DMS 273 (cell line): ENCODE data around the gene C3orf22.

Experiments
- DNase-seq: peaks from one replicate; lab custom pipeline; 2025; ENCODE audit not compliant: unreplicated experiment; lab: John Stamatoyannopoulos, UW

C3orf22 gene

GRCh38 chr3:126516152-126516935 lies 42.4 kb downstream of the C3orf22 start:
- no peak for DNase-seq

- DNase-seq: peak; percentile 46
Observed at GRCh38 chr3:126515066-126515706, 43.5 kb downstream of the C3orf22 start.

GRCh38 chr3:126514161-126514560 lies 44.6 kb downstream of the C3orf22 start:
- no peak for DNase-seq

- no peak for DNase-seq
Observed at GRCh38 chr3:126512916-126513650, 45.6 kb downstream of the C3orf22 start.

GRCh38 chr3:126512026-126512425 lies 46.7 kb downstream of the C3orf22 start:
- DNase-seq: no peak

- no peak for DNase-seq
Observed at GRCh38 chr3:126511291-126511690, 47.4 kb downstream of the C3orf22 start.

GRCh38 chr3:126510308-126510910 lies 48.3 kb downstream of the C3orf22 start:
- DNase-seq: peak; percentile 52

GRCh38 chr3:126509597-126510307 lies 49.0 kb downstream of the C3orf22 start:
- DNase-seq: peak; percentile 78

GRCh38 chr3:126508564-126508964 lies 50.2 kb downstream of the C3orf22 start:
- DNase-seq: no peak

- DNase-seq: no peak
Observed at GRCh38 chr3:126507886-126508285, 50.8 kb downstream of the C3orf22 start.

- no peak for DNase-seq
Observed at GRCh38 chr3:126503701-126504100, 55.0 kb downstream of the C3orf22 start.

GRCh38 chr3:126502656-126503055 lies 56.1 kb downstream of the C3orf22 start:
- DNase-seq: no peak

- peak; percentile 24 for DNase-seq
Observed at GRCh38 chr3:126501736-126502135, 57.0 kb downstream of the C3orf22 start.

- DNase-seq: peak; percentile 36
Observed at GRCh38 chr3:126501054-126501453, 57.7 kb downstream of the C3orf22 start.

- DNase-seq: no peak
Observed at GRCh38 chr3:126500016-126500415, 58.7 kb downstream of the C3orf22 start.
